Glutamatergic neuron (in vitro differentiated cells): Measurements from ENCODE around the gene BCAS4. TPM values are rescaled to one million over a fixed set of nuclear protein-coding genes. Genes with fewer than 3 reads are reported as not detected.

Source experiments
- DNase-seq: peaks from one replicate; pipeline ENCODE4 v3.0.0; 2022
- H3K27ac Mint-ChIP-seq: one replicate; pipeline ENCODE4 v1.8.0; 2020; ENCODE audit warnings: mild to moderate bottlenecking, mixed read lengths, inconsistent platforms; ENCODE audit not compliant: unreplicated experiment
- H3K27me3 Mint-ChIP-seq: one replicate; pipeline ENCODE4 v1.8.0; 2020; ENCODE audit warnings: mild to moderate bottlenecking, moderate library complexity, mixed read lengths, inconsistent platforms; ENCODE audit not compliant: unreplicated experiment
- H3K36me3 Mint-ChIP-seq: one replicate; pipeline ENCODE4 v1.8.0; 2020; ENCODE audit warnings: mild to moderate bottlenecking, mixed read lengths, inconsistent platforms; ENCODE audit not compliant: unreplicated experiment
- H3K4me1 Mint-ChIP-seq: one replicate; pipeline ENCODE4 v1.8.0; 2020; ENCODE audit warnings: mild to moderate bottlenecking, low read depth, mixed read lengths, inconsistent platforms; ENCODE audit not compliant: unreplicated experiment
- H3K4me3 Mint-ChIP-seq: one replicate; pipeline ENCODE4 v1.8.0; 2020; ENCODE audit warnings: mild to moderate bottlenecking, mixed read lengths, inconsistent platforms; ENCODE audit not compliant: unreplicated experiment
- H3K9me3 Mint-ChIP-seq: one replicate; pipeline ENCODE4 v1.8.0; 2020; ENCODE audit warnings: mild to moderate bottlenecking, moderate library complexity, mixed read lengths, inconsistent platforms; ENCODE audit not compliant: unreplicated experiment
- CTCF ChIP-seq: fragments of 200-600 bp; sonication (generic); IDR thresholded peaks from one replicate; pipeline ENCODE4 v1.5.0; 2021; ENCODE audit not compliant: partially characterized antibody, unreplicated experiment
- total RNA-seq: library from RNA; stranded (reverse); fragmentation: NEBNext Ultra II Directional; extraction: Animal tissue kit (Norgen Biotek cat#: 25700); gene quantifications from one replicate; pipeline ENCODE4 v1.2.1, GENCODE V29; 2021; ENCODE audit not compliant: unreplicated experiment

The BCAS4 gene
- total RNA-seq, 1 donor from 2014 or later: 5.5 TPM

GRCh38 chr20:50845566-50846215 is 50.8 kb downstream of the BCAS4 start:
- no peak for TF ChIP-seq CTCF
- DNase-seq: no peak
- Mint-ChIP-seq H3K9me3 (peaks cover 4% of the 10 kb centered on the region), H3K27ac (no peak overlapping the region), H3K4me1 (no peaks in the 10 kb centered on the region), H3K36me3 (no peaks in the 10 kb centered on the region), H3K4me3 (no peak overlapping the region), H3K27me3 (no peaks in the 10 kb centered on the region)

- H3K9me3 Mint-ChIP-seq: peaks cover 4% of the 10 kb centered on the region
- no peaks in the 10 kb centered on the region for H3K27me3 Mint-ChIP-seq
- no peaks in the 10 kb centered on the region for H3K4me1 Mint-ChIP-seq
- no peaks in the 10 kb centered on the region for H3K36me3 Mint-ChIP-seq
- no peak for TF ChIP-seq CTCF
- no peak overlapping the region for H3K27ac Mint-ChIP-seq
- no peak for DNase-seq
- H3K4me3 Mint-ChIP-seq: no peak overlapping the region
Observed at GRCh38 chr20:50848341-50848808, 53.5 kb downstream of the BCAS4 start.

- Mint-ChIP-seq H3K27ac (no peak overlapping the region), H3K4me3 (no peak overlapping the region), H3K27me3 (no peaks in the 10 kb centered on the region), H3K36me3 (no peaks in the 10 kb centered on the region), H3K4me1 (no peaks in the 10 kb centered on the region), H3K9me3 (peaks cover 4% of the 10 kb centered on the region)
- TF ChIP-seq CTCF: no peak
- no peak for DNase-seq
Observed at GRCh38 chr20:50848846-50849673, 54.2 kb downstream of the BCAS4 start.

- peaks cover 4% of the 10 kb centered on the region for H3K27me3 Mint-ChIP-seq
- peaks cover 8% of the 10 kb centered on the region for H3K9me3 Mint-ChIP-seq
- H3K4me1 Mint-ChIP-seq: no peaks in the 10 kb centered on the region
- no peak for DNase-seq
- H3K4me3 Mint-ChIP-seq: no peak overlapping the region
- no peaks in the 10 kb centered on the region for H3K36me3 Mint-ChIP-seq
- TF ChIP-seq CTCF: no peak
- H3K27ac Mint-ChIP-seq: no peak overlapping the region
Observed at GRCh38 chr20:50850721-50851286, 55.9 kb downstream of the BCAS4 start.
